Measurements from ENCODE around the gene C1orf141. TPM values are rescaled to one million over a fixed set of nuclear protein-coding genes. Genes with fewer than 3 reads are reported as not detected.

Gene C1orf141
- total and polyA plus RNA-seq, 9 of the 15 experiments (the other 6 are each of a cell fraction or from before 2014, with no cell fraction given), result not detected

GRCh38 chr1:67133177-67133576, 1.6 kb downstream of the C1orf141 start (continued):
- peak; percentile 40; the same call in 1 of the 2 replicates for TF ChIP-seq ARID3A (IDR thresholded peaks at IDR 0.05; ENCODE audit: borderline replicate concordance, low read depth, low read length)
- peak; percentile 75 for TF ChIP-seq MEIS2 (IDR thresholded peaks at IDR 0.05; ENCODE audit: partially characterized antibody)
- no peak for TF ChIP-seq IFI16 (CRISPR knock-in tag; IDR thresholded peaks at IDR 0.05)
- peak; percentile 79 for TF ChIP-seq CBFA2T3 (IDR thresholded peaks at IDR 0.05)
- TF ChIP-seq NFE2L1 (tag; IDR thresholded peaks at IDR 0.05; ENCODE audit: borderline replicate concordance, low read depth), result no peak
- 0 out of 2 replicates have a peak, but pooled peaks have one; percentile 36 for TF ChIP-seq GATAD2B (IDR thresholded peaks at IDR 0.05; ENCODE audit: borderline replicate concordance)
- peak; percentile 54 for TF ChIP-seq DPF2 (IDR thresholded peaks at IDR 0.05)
- TF ChIP-seq ZBTB9 (CRISPR knock-in tag; IDR thresholded peaks at IDR 0.05), result 0 out of 2 replicates have a peak, but pooled peaks have one; percentile 53
- TF ChIP-seq POLR3A (IDR thresholded peaks at IDR 0.05; ENCODE audit: borderline replicate concordance, extremely low read depth, insufficient read depth, insufficient read length), result no peak
- no peak for TF ChIP-seq ETS2 (tag; IDR thresholded peaks at IDR 0.05; ENCODE audit: borderline replicate concordance, poor library complexity, severe bottlenecking)
- peak; percentile 51 for TF ChIP-seq SOX6 (IDR thresholded peaks at IDR 0.05)
- peak; percentile 57 for TF ChIP-seq TAL1 (IDR thresholded peaks at IDR 0.05)
- no peak for TF ChIP-seq ARNT (IDR thresholded peaks at IDR 0.05)
- TF ChIP-seq SMARCB1 (IDR thresholded peaks at IDR 0.05; ENCODE audit: insufficient read length, low read depth), result peak; percentile 70
- TF ChIP-seq DACH1 (IDR thresholded peaks at IDR 0.05; ENCODE audit: partially characterized antibody), result no peak
